Dermis blood vessel endothelial cell (primary cell): ENCODE measurements around the gene BCL2L15. TPM values are rescaled to one million over a fixed set of nuclear protein-coding genes. Genes with fewer than 3 reads are reported as not detected.

ENCODE experiments used
- total RNA-seq: library from RNA; depleted of rRNA; stranded (reverse); fragments of >200 nt; gene quantifications from 2 replicates; pipeline ENCODE4 v1.2.3, GENCODE V29; 2014

Gene BCL2L15
- total RNA-seq, 1 donor from 2014 or later = 0.17 TPM

Other genes starting within 250 kb of the BCL2L15 start
- 65.7 and 69.4 TPM in 2 replicates for gene PHTF1, start 128.1 kb downstream of the BCL2L15 start, total RNA-seq
- 18.1 and 18.4 TPM in 2 replicates for gene RSBN1, start 75.1 kb downstream of the BCL2L15 start, total RNA-seq
- gene PTPN22, start 15.9 kb downstream of the BCL2L15 start, total RNA-seq = not detected in 2 replicates
- gene AP4B1, start 17.2 kb upstream of the BCL2L15 start, total RNA-seq = 26.7 and 38.3 TPM in 2 replicates
- 2.4 and 3.3 TPM in 2 replicates for gene DCLRE1B, start 17.7 kb upstream of the BCL2L15 start, total RNA-seq
- 36.8 and 50.4 TPM in 2 replicates for gene HIPK1, start 41.7 kb upstream of the BCL2L15 start, total RNA-seq
- 7.3 and 21.5 TPM in 2 replicates for gene OLFML3, start 91.9 kb upstream of the BCL2L15 start, total RNA-seq